ENCODE data around the gene ZNF502. TPM values are rescaled to one million over a fixed set of nuclear protein-coding genes. Genes with fewer than 3 reads are reported as not detected.

Gene ZNF502
- total and polyA plus RNA-seq, 3 experiments from 2014 or later, result 1.6 to 4.1 (median 1.7) TPM

DNA sequence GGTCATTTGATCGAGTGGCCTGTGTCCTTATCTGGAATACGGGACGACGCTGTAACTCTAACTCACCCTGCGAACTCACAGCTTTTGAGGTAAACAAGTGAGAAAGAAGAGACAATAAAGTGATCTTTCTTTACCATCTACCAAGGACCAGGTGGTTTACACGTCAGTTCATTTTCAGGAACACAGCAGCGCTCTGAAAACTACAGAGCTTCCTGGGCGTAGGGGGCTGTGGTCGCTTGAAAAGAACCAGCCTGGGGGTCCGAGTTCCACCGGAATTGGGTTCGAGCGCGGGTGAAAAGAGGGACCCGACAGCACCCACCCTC lies 48.6 kb downstream of the ZNF502 start:
- peaks cover 6% of the 10 kb centered on the region for H3K36me3 ChIP-seq (ENCODE audit: insufficient read depth, low read length)
- no peaks in the 10 kb centered on the region for H3K27me3 ChIP-seq (ENCODE audit: insufficient read depth, low read length, poor library complexity, severe bottlenecking)
- H3K27ac Mint-ChIP-seq, result peak overlapping the region; percentile 89 to 95 (median 92)
- ChIA-PET CTCF (interaction anchor here (3.0 kb wide), 1 partner anchor 32 kb away, joined by 17 read pairs; the partner anchor contains the start of gene ZNF501), POLR2A (interaction anchor here (1.1 to 1.4 kb wide), 3 partner anchors 32 to 244 kb away, joined by 5 to 7 read pairs (median 6); partner anchors contain the start of genes EXOSC7, ZDHHC3 and ZNF501)
- peak overlapping the region; percentile 91 to 97 (median 94) for H3K4me3 Mint-ChIP-seq
- peak overlapping the region; percentile 96 for H3K27ac ChIP-seq (ENCODE audit: low read depth, low read length)
- peaks cover 15 to 33% (median 23%) of the 10 kb centered on the region in 3 donors for H3K36me3 Mint-ChIP-seq
- H3K9me3 ChIP-seq (ENCODE audit: low read length), result no peaks in the 10 kb centered on the region
- peak overlapping the region; percentile 95 for H3K4me3 ChIP-seq (ENCODE audit: low read length)
- H3K4me1 ChIP-seq (ENCODE audit: insufficient read depth, low read length), result peaks cover 9% of the 10 kb centered on the region
- peaks cover 29 to 58% (median 50%) of the 10 kb centered on the region in 3 donors for H3K4me1 Mint-ChIP-seq
- peaks cover 0 to 4% (median 0%) of the 10 kb centered on the region in 5 donors for H3K9me3 Mint-ChIP-seq
- DNase-seq, result no peak
- peaks cover 0 to 1% of the 10 kb centered on the region in 2 donors for H3K27me3 Mint-ChIP-seq

DNA sequence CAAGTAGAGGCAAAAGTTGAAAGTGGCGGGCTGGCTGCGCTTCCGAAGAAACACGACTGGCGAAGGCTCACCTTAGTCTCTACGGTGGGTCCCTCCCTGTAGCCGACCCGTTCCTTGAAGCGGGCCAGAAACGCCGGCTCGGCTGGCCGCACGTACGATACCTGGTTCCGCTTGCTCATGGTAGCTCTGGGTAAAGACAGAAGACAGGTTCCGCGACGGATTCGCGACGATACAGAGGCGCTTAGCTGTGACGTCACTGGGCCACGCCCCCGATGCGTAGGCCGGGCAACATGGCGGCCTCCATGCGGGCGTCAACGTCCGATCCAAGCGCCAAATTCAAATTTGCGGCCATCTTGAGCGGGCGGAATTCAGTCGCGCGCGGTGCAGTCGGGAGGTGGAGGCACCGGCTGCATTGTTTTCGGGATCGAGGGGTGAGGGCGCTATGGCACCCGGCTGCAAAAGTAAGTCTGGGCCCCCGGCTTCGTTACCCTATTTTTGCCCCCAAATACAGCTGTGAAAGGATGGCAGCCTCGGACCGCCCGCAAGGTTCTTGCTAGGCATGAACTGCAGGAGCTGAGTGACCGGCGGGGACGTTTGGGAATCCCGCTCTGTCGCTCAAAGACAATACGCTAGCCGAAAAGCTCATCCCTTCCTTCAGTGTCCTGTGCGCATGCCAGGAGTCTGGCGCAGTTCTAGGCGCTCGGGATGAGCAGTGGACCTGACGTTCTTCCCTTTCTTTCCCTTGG lies 49.1 kb downstream of the ZNF502 start, which contains the start of the genes KIAA1143 and KIF15:
TSS of gene KIAA1143 (minus strand) at position 196 of the 746 bp plus-strand sequence. CDS start at position 179, 17 bp downstream.
TSS of gene KIF15 (plus strand) at position 371 of the 746 bp plus-strand sequence. CDS start at position 443, 72 bp downstream.
- H3K36me3 Mint-ChIP-seq, result peaks cover 15 to 30% (median 23%) of the 10 kb centered on the region in 3 donors
- Histone ChIP-seq H3K4me3 (ENCODE audit: low read length) (peak within 1 kb of the TSS; percentile 95), H3K4me1 (ENCODE audit: insufficient read depth, low read length) (peaks cover 9% of the 10 kb centered on the region), H3K27me3 (ENCODE audit: insufficient read depth, low read length, poor library complexity, severe bottlenecking) (no peaks in the 10 kb centered on the region), H3K36me3 (ENCODE audit: insufficient read depth, low read length) (peaks cover 6% of the 10 kb centered on the region), H3K9me3 (ENCODE audit: low read length) (no peaks in the 10 kb centered on the region), H3K27ac (ENCODE audit: low read depth, low read length) (peak within 1 kb of the TSS; percentile 96)
- H3K27me3 Mint-ChIP-seq, result peaks cover 0 to 5% of the 10 kb centered on the region in 2 donors
- peak within 1 kb of the TSS; percentile 91 to 97 (median 94) for H3K4me3 Mint-ChIP-seq
- peaks cover 28 to 54% (median 48%) of the 10 kb centered on the region in 3 donors for H3K4me1 Mint-ChIP-seq
- ChIA-PET CTCF (interaction anchor here (0.8 to 3.0 kb wide), 2 partner anchors 32 to 250 kb away, joined by 3 to 17 read pairs; partner anchors contain the start of gene ZNF501), POLR2A (interaction anchor here (0.7 to 1.4 kb wide), 5 partner anchors 32 to 423 kb away, joined by 3 to 7 read pairs (median 5); partner anchors contain the start of genes EXOSC7, TCAIM, ZDHHC3 and ZNF501)
- H3K9me3 Mint-ChIP-seq, result peaks cover 0 to 4% (median 0%) of the 10 kb centered on the region in 5 donors
- peak; percentile 91 to 97 (median 96) for DNase-seq
- H3K27ac Mint-ChIP-seq, result peak within 1 kb of the TSS; percentile 89 to 95 (median 92)

DNA sequence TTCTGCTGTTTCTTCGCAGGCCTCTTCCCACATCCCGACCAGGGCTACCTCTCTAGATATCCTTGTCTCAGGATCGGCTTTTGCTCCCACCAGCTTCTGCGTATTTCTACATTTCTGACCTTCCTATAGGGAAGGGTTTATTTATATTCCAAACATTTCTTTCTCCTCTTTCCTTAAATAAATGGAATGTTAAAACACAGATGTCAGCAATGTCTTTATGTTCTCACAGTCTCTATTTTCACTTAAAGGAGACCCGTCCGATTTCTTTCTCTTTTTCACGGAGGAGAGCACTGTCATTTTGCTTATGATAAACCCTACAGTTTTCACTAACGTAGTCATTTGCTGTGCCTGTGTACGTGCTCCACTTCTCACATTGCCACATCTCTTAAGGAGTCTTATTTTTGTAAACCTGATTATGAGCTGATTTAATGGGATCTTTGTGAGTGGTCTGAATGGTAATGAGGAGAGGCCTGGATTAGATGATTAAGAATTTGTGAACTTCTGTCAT lies 49.8 kb downstream of the ZNF502 start:
- Mint-ChIP-seq H3K4me3 (peak overlapping the region; percentile 91 to 97 (median 94)), H3K27me3 (peaks cover 0 to 5% of the 10 kb centered on the region in 2 donors), H3K36me3 (peaks cover 15 to 28% (median 22%) of the 10 kb centered on the region in 3 donors), H3K9me3 (peaks cover 0 to 4% (median 0%) of the 10 kb centered on the region in 5 donors), H3K4me1 (peaks cover 26 to 47% (median 42%) of the 10 kb centered on the region in 3 donors), H3K27ac (peak overlapping the region in 7 of 8 donors; percentile 43 to 93 (median 64))
- DNase-seq, result no peak
- ChIA-PET CTCF (interaction anchor here (0.8 to 3.0 kb wide), 2 partner anchors 33 to 251 kb away, joined by 3 to 17 read pairs; partner anchors contain the start of gene ZNF501), POLR2A (interaction anchor here (1.1 to 1.4 kb wide), 3 partner anchors 33 to 243 kb away, joined by 5 to 7 read pairs (median 6); partner anchors contain the start of genes EXOSC7, ZDHHC3 and ZNF501)
- peaks cover 3% of the 10 kb centered on the region for H3K36me3 ChIP-seq (ENCODE audit: insufficient read depth, low read length)
- peaks cover 9% of the 10 kb centered on the region for H3K4me1 ChIP-seq (ENCODE audit: insufficient read depth, low read length)
- no peaks in the 10 kb centered on the region for H3K27me3 ChIP-seq (ENCODE audit: insufficient read depth, low read length, poor library complexity, severe bottlenecking)
- H3K9me3 ChIP-seq (ENCODE audit: low read length), result no peaks in the 10 kb centered on the region
- H3K4me3 ChIP-seq (ENCODE audit: low read length), result peak overlapping the region; percentile 95
- peak overlapping the region; percentile 96 for H3K27ac ChIP-seq (ENCODE audit: low read depth, low read length)

DNA sequence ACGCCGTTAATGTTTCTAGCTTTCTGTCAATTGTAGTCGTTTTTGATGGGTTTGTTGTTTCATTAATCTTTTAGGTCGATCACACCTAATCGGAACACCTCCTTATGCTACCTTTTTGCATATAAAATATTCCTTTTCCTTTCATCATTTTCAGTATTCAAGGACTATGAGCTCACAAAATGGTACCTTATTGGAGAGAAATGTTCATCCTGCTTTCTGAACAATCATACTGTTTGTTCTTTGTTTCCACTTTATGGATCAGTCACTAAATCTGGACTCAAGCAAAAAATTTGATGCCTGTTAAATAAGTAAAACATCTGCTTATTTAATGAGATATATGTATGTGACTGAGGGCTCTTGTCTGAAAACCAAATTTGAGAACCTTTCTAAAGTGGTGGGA lies 50.2 kb downstream of the ZNF502 start:
- H3K36me3 ChIP-seq (ENCODE audit: insufficient read depth, low read length), result no peaks in the 10 kb centered on the region
- no peaks in the 10 kb centered on the region for H3K9me3 ChIP-seq (ENCODE audit: low read length)
- H3K27ac Mint-ChIP-seq, result peak overlapping the region in 1 of 8 donors; percentile 50
- no peak overlapping the region for H3K4me3 ChIP-seq (ENCODE audit: low read length)
- peaks cover 9% of the 10 kb centered on the region for H3K4me1 ChIP-seq (ENCODE audit: insufficient read depth, low read length)
- peak overlapping the region; percentile 96 for H3K27ac ChIP-seq (ENCODE audit: low read depth, low read length)
- no peak for DNase-seq
- H3K9me3 Mint-ChIP-seq, result peaks cover 0 to 4% (median 0%) of the 10 kb centered on the region in 5 donors
- POLR2A ChIA-PET, result no interaction called here
- CTCF ChIA-PET, result no interaction called here
- H3K4me3 Mint-ChIP-seq, result peak overlapping the region; percentile 91 to 97 (median 94)
- H3K36me3 Mint-ChIP-seq, result peaks cover 13 to 24% (median 19%) of the 10 kb centered on the region in 3 donors
- H3K27me3 Mint-ChIP-seq, result peaks cover 0 to 5% of the 10 kb centered on the region in 2 donors
- peaks cover 21 to 43% (median 38%) of the 10 kb centered on the region in 3 donors for H3K4me1 Mint-ChIP-seq
- no peaks in the 10 kb centered on the region for H3K27me3 ChIP-seq (ENCODE audit: insufficient read depth, low read length, poor library complexity, severe bottlenecking)

- Histone ChIP-seq H3K36me3 (ENCODE audit: insufficient read depth, low read length) (no peaks in the 10 kb centered on the region), H3K27ac (ENCODE audit: low read depth, low read length) (no peak overlapping the region), H3K4me3 (ENCODE audit: low read length) (no peak overlapping the region), H3K4me1 (ENCODE audit: insufficient read depth, low read length) (peaks cover 9% of the 10 kb centered on the region), H3K9me3 (ENCODE audit: low read length) (no peaks in the 10 kb centered on the region), H3K27me3 (ENCODE audit: insufficient read depth, low read length, poor library complexity, severe bottlenecking) (no peaks in the 10 kb centered on the region)
- H3K4me3 Mint-ChIP-seq, result peak overlapping the region in 1 of 7 donors; percentile 45
- no peak for DNase-seq
- peaks cover 0 to 5% of the 10 kb centered on the region in 2 donors for H3K27me3 Mint-ChIP-seq
- no peak overlapping the region for H3K27ac Mint-ChIP-seq
- ChIA-PET CTCF (no interaction called here), POLR2A (no interaction called here)
- H3K9me3 Mint-ChIP-seq, result peaks cover 0 to 2% (median 0%) of the 10 kb centered on the region in 5 donors
- peaks cover 5 to 13% (median 5%) of the 10 kb centered on the region in 3 donors for H3K36me3 Mint-ChIP-seq
- peaks cover 14 to 28% (median 24%) of the 10 kb centered on the region in 3 donors for H3K4me1 Mint-ChIP-seq
These were observed 51.8 kb downstream of the ZNF502 start for GRCh38 chr3:44764248-44764647.

DNA sequence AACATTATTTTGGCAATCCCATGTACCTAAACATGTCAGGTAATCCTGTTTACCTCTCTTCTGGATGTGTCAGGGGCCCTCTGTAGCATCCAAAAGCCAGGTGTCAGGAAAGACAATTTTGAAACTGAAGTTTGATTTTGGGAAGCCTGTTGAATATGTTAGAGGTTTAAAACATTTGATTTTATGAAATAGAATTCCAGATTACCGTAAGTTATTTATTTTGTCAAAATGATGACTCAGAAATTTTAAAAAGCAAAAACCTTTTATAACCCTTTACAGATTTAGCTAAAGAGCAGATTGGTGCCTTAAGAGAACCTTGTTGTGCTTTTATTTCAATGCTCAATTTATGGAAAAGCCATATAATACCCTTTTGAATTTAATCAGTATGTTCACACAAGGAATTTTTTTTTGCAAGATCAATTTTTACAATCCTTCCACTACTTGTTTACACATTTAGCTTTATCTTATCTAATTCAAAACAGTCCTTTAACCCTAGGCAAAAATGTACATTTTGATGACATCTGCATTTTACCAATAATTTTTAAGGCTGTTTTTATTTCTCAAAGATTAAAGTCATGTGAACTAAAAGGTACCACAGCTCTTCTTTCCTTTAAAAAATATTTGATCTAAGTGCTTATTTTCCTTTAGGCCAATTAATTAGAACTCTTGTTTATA lies 59.1 kb downstream of the ZNF502 start:
- no peak overlapping the region for H3K27ac Mint-ChIP-seq
- H3K27me3 ChIP-seq (ENCODE audit: insufficient read depth, low read length, poor library complexity, severe bottlenecking), result no peaks in the 10 kb centered on the region
- no peaks in the 10 kb centered on the region for H3K36me3 ChIP-seq (ENCODE audit: insufficient read depth, low read length)
- no peak overlapping the region for H3K4me3 Mint-ChIP-seq
- no peaks in the 10 kb centered on the region for H3K27me3 Mint-ChIP-seq
- no peak for DNase-seq
- H3K4me1 ChIP-seq (ENCODE audit: insufficient read depth, low read length), result no peaks in the 10 kb centered on the region
- no peak overlapping the region for H3K4me3 ChIP-seq (ENCODE audit: low read length)
- peaks cover 7 to 14% (median 9%) of the 10 kb centered on the region in 5 donors for H3K9me3 Mint-ChIP-seq
- CTCF ChIA-PET, result no interaction called here
- no peaks in the 10 kb centered on the region for H3K4me1 Mint-ChIP-seq
- H3K9me3 ChIP-seq (ENCODE audit: low read length), result no peaks in the 10 kb centered on the region
- peaks cover 2 to 17% (median 2%) of the 10 kb centered on the region in 3 donors for H3K36me3 Mint-ChIP-seq
- no peak overlapping the region for H3K27ac ChIP-seq (ENCODE audit: low read depth, low read length)
- POLR2A ChIA-PET, result no interaction called here

GRCh38 chr3:44772099-44772442 lies 59.6 kb downstream of the ZNF502 start:
- Mint-ChIP-seq H3K36me3 (peaks cover 2 to 16% (median 2%) of the 10 kb centered on the region in 3 donors), H3K4me3 (no peak overlapping the region), H3K27me3 (no peaks in the 10 kb centered on the region), H3K4me1 (no peaks in the 10 kb centered on the region), H3K9me3 (peaks cover 7 to 14% (median 9%) of the 10 kb centered on the region in 5 donors), H3K27ac (no peak overlapping the region)
- no peaks in the 10 kb centered on the region for H3K27me3 ChIP-seq (ENCODE audit: insufficient read depth, low read length, poor library complexity, severe bottlenecking)
- CTCF ChIA-PET, result no interaction called here
- no peak overlapping the region for H3K27ac ChIP-seq (ENCODE audit: low read depth, low read length)
- no peaks in the 10 kb centered on the region for H3K9me3 ChIP-seq (ENCODE audit: low read length)
- POLR2A ChIA-PET, result no interaction called here
- DNase-seq, result no peak
- no peaks in the 10 kb centered on the region for H3K4me1 ChIP-seq (ENCODE audit: insufficient read depth, low read length)
- H3K4me3 ChIP-seq (ENCODE audit: low read length), result no peak overlapping the region
- no peaks in the 10 kb centered on the region for H3K36me3 ChIP-seq (ENCODE audit: insufficient read depth, low read length)
